NCI-H748 treated with DMSO at 0.1 percent for 48 hours (cell line): Measurements from ENCODE around the gene ARRDC5.
"Not testable (repeated sequence)": the region's sequence is repeated elsewhere in the genome, so short reads cannot be mapped to it uniquely, and the experiment has no call there.

ENCODE experiments used
- DNase-seq: peaks from one replicate; lab custom pipeline; 2025; lab: John Stamatoyannopoulos, UW

The ARRDC5 gene

DNA sequence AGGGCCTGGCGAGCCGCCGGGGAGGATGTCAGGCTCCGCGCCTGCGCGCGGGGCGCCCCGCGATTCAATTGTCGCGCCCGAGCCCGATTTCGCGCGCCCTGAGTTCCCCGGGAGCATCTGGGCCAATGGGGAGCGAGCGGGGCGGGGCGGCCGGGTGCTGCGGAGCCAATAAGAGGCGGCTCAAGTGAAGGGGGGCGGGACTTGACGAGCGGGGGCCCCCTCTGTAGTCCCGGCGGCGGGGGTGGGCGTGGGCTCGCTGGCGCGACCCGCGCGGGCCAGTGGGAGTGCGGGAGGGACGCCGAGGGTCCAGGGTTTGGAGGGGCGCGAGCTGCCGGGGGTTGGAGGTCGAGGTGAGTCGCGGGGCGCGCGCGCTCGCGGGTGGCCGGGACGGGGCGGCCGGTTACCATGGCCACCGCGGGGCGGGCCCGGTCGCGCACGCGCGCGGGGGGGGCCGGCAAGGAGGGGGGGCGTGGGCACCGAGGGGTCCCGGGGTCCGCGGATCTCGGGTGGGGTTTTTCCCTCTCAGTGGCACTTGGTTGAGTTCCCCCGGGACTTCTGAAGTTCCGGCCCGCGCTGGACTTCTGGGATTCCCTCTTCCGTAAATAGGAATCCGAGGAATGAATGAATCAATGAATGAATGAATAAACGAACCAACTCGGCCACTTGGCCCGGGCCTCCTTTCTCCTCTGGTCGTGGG lies 7.3 kb upstream of the ARRDC5 start:
- DNase-seq, result peak; percentile 73

DNA sequence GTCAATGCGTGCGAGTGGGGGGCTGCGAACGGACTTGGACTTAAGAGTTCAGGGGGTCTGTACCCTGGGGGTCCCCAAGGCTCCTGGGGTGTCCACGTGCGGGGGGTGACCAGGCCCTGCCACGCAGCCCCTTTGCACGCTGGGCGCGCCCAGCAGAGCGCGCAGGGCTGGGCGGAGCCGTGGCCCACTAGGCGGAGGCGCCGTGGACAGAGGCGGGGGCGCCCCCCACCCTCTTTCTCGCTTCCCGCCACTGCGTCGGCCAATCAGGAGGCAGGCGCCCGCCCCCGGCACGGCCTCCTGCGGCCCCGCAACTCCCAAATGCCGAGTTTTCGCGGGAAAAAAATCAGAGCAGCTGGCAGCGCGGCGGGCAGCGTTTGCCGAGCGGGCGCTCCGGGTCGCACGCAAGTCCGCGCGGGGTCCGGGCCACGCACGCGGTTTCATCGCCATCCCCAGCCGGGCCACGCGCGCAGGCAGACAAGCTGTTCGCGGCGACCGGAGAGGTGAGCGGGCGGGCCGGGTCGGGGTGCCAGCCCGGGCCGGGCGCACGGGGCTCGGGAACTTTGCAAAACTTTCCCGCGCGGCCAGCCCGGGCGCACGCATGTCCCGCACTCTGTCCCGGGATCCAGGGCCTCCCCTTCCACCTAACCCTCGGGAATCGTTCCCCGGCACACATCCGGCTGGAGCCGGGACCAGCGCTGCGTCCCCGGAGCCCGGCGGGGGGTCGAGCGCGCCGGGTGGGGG lies 6.6 kb upstream of the ARRDC5 start, which contains the start of gene UHRF1:
Gene UHRF1, plus strand, starts transcription at position 346 of the 741 bp plus-strand sequence. CDS start 1,385 bp downstream, outside the sequence.
- no peak for DNase-seq

DNA sequence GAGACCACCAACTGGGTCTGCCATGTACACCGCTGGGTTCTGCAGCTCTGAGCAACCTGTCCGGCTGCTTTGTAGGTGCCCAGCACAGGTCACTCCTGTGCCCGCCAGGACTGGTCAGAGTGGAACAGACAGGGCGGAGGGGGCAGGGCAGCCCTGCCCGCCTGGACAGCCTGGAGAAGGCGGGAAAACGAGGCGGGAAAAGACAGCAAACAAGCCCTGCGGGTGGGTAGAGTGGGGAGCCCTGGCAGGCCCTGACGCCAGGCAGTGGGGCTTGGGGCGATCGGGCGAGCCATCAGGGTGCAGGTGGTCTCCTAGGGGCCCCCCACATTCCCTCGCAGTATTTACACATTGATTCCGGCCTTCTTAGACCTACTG lies 6.1 kb upstream of the ARRDC5 start:
- no peak for DNase-seq

- no peak for DNase-seq
These were observed 5.7 kb upstream of the ARRDC5 start for GRCh38 chr19:4908360-4908759.

DNA sequence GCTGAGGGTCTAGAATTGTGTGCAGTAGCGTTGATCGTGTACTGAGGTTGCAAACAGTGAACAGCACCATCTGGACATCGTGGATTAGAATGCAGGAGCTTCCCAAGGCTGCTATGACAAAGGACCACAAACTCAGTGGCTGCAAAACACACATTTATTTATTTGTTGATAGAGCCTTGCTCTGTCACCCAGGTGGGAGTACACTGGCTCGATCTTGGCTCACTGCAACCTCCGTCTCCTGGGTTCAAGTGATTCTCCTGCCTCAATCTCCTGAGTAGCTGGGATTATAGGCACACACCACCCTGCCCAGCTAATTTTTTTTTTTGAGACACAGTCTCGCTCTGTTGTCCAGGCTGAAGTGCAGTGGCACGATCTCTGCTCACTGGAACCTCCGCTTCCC lies 4.3 kb upstream of the ARRDC5 start:
- no peak for DNase-seq

GRCh38 chr19:4904481-4904880 lies 1.8 kb upstream of the ARRDC5 start:
- DNase-seq, result no peak

DNA sequence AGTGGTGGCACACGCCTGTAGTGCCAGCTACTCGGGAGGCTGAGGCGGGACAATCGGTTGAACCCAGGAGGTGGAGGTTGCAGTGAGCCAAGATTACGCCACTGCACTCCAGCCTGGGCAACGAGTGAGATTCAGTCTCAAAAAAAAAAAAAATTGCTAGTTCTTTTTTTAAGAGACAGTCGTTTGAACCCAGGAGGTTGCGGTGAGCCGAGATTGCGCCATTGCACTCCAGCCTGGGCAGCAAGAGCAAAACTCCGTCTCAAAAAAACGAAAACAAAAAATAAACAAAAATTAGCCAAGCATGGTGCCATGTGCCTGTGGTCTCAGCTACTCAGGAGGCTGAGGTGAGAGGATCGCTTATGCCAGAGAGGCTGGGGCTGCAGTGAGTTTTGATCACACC lies 1.8 kb downstream of the ARRDC5 start:
- not testable (repeated sequence) for DNase-seq

- DNase-seq, result no peak
These were observed 5.5 kb downstream of the ARRDC5 start for GRCh38 chr19:4897146-4897545.

DNA sequence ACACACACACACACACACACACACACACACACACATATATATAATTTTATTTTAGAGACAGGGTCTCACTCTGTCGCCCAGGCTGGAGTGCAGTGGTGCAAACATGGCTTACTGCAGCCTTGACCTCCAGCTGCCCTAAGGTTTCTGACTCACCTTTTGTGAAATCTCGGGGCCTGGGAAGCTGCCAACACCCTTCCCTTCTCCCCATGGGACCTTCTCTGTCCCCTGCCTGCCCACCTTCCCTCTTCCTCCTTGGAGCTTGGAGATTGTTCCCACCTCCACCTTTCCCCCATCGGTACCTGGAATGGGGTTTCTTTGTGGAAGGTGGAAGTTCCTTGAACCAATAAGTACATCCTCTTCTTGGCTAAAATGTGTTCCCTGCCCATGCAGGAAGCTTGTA lies 6.3 kb downstream of the ARRDC5 start:
- no peak for DNase-seq

DNA sequence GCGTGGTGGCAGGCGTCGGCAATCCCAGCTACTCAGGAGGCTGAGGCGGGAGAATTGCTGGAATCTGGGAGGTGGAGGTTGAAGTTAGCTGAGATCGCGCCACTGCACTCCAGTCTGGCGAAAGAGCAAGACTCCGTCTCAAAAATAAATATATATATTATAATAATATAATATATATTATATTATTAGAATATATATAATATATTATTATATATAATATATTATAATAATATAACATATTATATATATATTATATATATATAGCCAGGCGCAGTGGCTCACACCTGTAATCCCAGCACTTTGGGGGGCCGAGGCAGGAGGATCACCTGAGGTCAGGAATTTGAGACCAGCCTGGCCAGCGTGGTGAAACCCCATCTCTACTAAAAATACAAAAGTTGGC lies 9.7 kb downstream of the ARRDC5 start:
- DNase-seq, result not testable (repeated sequence)

GRCh38 chr19:4891066-4891465 lies 11.6 kb downstream of the ARRDC5 start:
- DNase-seq, result no peak

DNA sequence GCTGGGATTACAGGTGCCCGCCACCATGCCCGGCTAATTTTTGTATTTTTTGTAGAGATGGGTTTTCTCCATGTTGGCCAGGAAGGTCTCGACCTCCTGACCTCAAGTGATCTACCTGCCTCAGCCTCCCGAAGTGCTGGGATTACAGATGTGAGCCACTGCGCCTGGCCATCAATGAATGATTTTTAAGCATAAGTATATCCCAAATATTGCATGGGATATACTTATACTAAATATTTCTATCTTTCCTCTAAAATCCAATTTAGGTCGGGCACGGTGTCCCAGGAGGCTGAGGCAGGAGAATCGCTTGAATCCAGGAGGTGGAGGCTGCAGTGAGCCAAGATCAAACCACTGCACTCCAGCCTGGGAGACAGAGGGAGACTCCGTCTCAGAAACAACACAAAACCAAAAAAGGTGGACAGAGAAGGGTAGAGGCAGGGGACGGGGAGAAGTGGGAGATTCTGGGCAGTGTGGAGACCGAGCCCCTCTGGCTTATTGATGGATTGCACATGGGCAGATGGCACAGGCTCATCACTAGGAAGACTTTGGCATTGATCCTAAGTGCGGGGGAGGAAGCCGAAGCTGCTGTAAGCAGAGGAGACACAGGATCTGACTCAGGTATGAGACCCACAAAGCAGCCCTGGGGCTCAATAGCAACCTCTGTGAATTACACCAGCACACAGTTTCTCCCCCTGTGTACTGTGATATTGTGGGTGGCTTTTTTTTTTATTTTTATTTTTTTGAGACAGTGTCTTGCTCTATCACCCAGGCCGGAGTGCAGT lies 13.5 kb downstream of the ARRDC5 start:
- no peak for DNase-seq

- DNase-seq, result not testable (repeated sequence)
These were observed 14.9 kb downstream of the ARRDC5 start for GRCh38 chr19:4887803-4888202.

DNA sequence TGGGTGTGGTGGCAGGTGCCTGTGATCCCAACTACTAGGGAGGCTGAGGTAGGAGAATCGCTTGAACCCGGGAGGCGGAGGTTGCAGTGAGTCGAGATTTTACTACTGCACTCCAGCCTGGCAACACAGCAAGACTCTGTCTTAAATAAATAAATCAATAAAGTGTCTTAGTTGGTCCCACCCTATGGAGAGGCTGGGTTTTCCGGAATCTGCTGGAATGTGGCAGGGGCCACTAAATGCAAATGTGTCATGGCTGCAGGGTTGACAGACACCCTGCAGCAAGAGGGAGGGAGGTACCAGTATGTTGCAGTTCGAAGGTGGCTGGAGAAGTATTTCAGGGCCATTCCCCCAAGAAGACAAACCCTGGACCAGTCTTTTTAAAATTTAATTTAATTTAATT lies 17.7 kb downstream of the ARRDC5 start:
- DNase-seq, result not testable (repeated sequence)

DNA sequence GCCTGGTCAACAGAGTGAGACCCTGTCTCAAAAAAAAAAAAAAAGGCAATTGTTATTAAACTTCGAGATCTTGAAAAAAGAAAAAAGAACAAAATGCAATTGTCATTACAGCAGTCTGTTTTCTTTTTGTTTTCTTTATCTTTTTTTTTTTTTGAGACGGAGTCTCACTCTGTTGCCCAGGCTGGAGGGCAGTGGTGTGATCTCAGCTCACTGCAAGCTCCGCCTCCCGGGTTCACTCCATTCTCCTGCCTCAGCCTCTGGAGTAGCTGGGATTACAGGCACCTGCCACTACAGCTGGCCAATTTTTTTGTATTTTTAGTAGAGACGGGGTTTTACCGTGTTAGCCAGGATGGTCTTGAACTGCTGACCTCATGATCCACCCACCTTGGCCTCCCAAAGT lies 19.8 kb downstream of the ARRDC5 start:
- not testable (repeated sequence) for DNase-seq

DNA sequence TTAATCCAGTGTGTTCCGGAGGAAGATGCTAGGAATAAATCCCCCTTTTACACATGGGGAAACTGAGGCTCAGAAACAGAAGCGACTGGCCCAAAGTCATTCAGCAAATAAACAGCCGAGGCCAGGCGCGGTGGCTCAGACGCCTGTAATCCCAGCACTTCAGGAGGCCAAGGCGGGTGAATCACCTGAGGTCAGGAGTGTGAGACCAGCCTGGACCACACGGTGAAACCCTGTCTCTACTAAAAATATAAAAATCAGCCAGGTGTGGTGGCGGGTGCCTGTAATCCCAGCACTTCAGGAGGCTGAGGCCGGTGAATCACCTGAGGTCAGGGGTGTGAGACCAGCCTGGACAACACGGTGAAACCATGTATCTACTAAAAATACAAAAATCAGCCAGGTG lies 23.7 kb downstream of the ARRDC5 start:
- DNase-seq, result no peak

DNA sequence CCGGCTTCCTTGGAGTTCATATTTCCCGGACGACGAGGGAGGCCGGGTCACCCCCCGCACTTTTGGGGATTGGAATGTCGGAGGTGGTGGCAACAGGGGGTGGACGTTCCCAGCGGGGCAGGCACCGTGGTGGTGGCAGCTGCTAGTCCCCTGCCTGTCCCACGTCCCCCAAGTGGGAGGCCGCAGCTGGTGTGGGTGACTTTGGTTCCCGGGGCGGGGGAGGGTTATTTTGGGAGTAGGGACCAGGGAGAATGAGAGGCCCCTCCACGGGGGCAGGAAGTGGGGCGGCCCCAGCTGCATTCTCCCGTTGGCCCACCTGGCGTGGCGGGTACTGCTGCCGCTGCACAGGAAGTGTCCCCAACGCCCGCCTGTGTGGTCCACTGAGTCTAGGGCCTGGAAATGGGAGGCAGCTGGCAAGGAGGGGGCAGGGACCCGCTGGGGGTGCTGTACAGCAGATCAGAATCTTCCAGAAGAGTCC lies 24.2 kb downstream of the ARRDC5 start:
- DNase-seq, result no peak

GRCh38 chr19:4877753-4878490 lies 24.8 kb downstream of the ARRDC5 start:
- DNase-seq, result no peak

DNA sequence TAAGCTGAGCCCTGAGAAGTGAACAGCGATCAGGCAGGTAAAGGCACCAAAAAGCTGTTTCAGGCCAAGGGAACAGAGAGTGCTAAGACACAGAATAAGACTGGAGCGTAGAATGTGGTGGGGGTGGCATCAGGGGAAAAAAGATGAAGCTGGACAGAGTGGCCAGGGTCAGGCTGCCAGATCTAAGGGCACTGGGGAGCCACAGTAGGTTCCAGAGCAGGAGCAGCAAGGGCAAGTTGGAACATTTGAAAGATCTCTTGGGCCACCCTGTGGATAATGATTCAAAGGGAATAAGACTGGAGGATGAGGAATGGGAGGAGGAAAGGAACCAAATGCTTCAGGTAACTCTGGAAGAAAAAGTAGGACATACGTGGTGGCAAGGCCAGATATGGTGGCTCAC lies 28.8 kb downstream of the ARRDC5 start:
- no peak for DNase-seq

- DNase-seq, result no peak
These were observed 31.0 kb downstream of the ARRDC5 start for GRCh38 chr19:4871711-4872110.

DNA sequence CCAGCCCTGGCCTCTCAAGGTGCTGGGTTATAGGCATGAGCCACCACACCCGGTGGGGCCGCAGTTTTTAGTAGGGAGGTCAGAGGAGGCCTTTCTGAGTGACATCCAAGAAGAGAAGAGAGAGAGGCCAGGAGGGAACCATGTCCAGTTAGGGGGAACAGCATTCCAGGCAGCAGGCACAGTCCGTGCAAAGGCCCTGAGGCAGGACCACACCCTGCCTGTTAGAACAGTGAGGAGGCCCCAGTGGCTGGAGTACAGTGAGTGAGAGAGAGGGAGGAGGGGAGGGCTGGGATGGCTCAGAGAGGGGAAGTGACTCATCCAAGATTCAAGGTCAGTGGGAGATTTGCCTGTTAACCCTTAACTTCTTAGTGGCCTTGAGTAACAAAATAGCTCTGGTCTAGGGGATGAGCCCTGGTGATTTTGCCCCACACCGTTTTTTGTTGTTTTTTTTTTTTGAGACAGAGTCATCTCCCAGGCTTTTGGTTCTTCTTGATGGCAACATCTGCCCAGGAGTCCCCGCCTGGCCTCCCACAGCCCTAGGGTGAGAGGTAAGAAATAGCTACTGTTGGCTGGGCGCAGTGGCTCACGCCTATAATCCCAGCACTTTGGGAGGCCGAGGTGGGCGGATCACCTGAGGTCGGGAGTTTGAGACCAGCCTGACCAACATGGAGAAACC lies 32.5 kb downstream of the ARRDC5 start:
- DNase-seq, result no peak
